ENCODE measurements around the gene CCNY. TPM values are rescaled to one million over a fixed set of nuclear protein-coding genes. Genes with fewer than 3 reads are reported as not detected.

CCNY gene
- total RNA-seq, 1 experiment from 2014 or later: 62.2 TPM

DNA sequence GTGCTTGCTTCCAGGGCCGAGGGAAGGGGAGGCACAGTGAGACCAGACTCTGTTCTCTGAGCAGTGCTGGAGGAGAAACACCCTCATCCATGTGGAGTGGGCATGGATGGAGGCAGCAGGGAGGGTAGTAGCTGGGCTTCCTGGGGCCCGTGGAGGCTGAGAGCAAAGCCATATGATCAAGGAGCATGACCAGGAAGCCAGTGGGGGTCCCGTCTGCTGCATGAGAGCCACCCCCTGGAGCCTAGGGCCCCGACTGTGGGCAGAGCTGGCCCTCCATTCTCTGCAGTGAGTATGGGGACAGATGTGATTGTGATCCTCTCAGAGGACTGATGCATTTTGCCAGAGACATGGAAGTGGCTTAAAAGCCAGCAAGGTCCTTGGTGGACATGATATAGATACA lies 61.6 kb downstream of the CCNY start:
- ChIA-PET CTCF (no interaction called here), POLR2A (no interaction called here), RAD21 (ENCODE audit: low non-redundant PET in 1 of 2, low total read pairs in 2 of 2, uncharacterized antibody in 2 of 2, unreplicated experiment in 2 of 2) (no interaction called here)
- DNase-seq (ENCODE audit: low read depth, low spot score): no peak
- Histone ChIP-seq H4K20me1 (ENCODE audit: insufficient read depth) (no peaks in the 10 kb centered on the region), H2AFZ (ENCODE audit: low read depth, low read length, poor library complexity, severe bottlenecking) (no peak overlapping the region), H3K4me2 (ENCODE audit: low read length) (no peak overlapping the region), H3K9me2 (ENCODE audit: insufficient read depth) (no peaks in the 10 kb centered on the region), H3K27me3 (ENCODE audit: insufficient read depth, low read length) (no peaks in the 10 kb centered on the region), H3K4me3 (replicated peaks in 1 of 2; ENCODE audit: low read depth in 1 of 2, low read length in 2 of 2) (no peak overlapping the region), H3K9ac (ENCODE audit: low read length) (no peak overlapping the region), H3K79me2 (ENCODE audit: insufficient read depth, low read length) (peaks cover 93% of the 10 kb centered on the region), H3K36me3 (ENCODE audit: control insufficient read depth in 1 of 2, insufficient read depth in 2 of 2, low read length in 2 of 2) (no peaks in the 10 kb centered on the region), H3K27ac (ENCODE audit: low read depth, low read length) (no peak overlapping the region), H3K9me3 (ENCODE audit: control insufficient read depth in 1 of 2, insufficient read depth in 1 of 2, low read depth in 1 of 2, low read length in 2 of 2) (no peaks in the 10 kb centered on the region), H3K4me1 (ENCODE audit: control insufficient read depth in 1 of 2, insufficient read depth in 2 of 2, low read length in 2 of 2) (no peaks in the 10 kb centered on the region)
- intact Hi-C loops (cut with micrococcal nuclease): no loop called here
- no peak for ATAC-seq
- TF ChIP-seq CEBPB (IDR thresholded peaks at IDR 0.05; ENCODE audit: low read depth) (no peak), JUND (IDR thresholded peaks at IDR 0.05) (no peak), EZH2phosphoT487 (IDR thresholded peaks at IDR 0.05; ENCODE audit: borderline replicate concordance) (no peak), POLR2AphosphoS5 (IDR thresholded peaks at IDR 0.05; ENCODE audit: low read depth, low read length) (no peak), SRF (IDR thresholded peaks at IDR 0.05; ENCODE audit: low read depth) (no peak), SIN3A (IDR thresholded peaks at IDR 0.05; ENCODE audit: low read depth) (no peak), RAD21 (IDR thresholded peaks at IDR 0.05; ENCODE audit: low read depth) (no peak)
- TF ChIP-seq, protein P1, sequence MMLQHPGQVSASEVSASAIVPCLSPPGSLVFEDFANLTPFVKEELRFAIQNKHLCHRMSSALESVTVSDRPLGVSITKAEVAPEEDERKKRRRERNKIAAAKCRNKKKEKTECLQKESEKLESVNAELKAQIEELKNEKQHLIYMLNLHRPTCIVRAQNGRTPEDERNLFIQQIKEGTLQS (IDR thresholded peaks at IDR 0.05): no peak
- TF ChIP-seq, protein P2, sequence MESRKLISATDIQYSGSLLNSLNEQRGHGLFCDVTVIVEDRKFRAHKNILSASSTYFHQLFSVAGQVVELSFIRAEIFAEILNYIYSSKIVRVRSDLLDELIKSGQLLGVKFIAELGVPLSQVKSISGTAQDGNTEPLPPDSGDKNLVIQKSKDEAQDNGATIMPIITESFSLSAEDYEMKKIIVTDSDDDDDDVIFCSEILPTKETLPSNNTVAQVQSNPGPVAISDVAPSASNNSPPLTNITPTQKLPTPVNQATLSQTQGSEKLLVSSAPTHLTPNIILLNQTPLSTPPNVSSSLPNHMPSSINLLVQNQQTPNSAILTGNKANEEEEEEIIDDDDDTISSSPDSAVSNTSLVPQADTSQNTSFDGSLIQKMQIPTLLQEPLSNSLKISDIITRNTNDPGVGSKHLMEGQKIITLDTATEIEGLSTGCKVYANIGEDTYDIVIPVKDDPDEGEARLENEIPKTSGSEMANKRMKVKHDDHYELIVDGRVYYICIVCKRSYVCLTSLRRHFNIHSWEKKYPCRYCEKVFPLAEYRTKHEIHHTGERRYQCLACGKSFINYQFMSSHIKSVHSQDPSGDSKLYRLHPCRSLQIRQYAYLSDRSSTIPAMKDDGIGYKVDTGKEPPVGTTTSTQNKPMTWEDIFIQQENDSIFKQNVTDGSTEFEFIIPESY (IDR thresholded peaks at IDR 0.05; ENCODE audit: extremely low read depth, insufficient replicate concordance, low read length): no peak
- BruUV-seq (replicated peaks): no TSS peak

DNA sequence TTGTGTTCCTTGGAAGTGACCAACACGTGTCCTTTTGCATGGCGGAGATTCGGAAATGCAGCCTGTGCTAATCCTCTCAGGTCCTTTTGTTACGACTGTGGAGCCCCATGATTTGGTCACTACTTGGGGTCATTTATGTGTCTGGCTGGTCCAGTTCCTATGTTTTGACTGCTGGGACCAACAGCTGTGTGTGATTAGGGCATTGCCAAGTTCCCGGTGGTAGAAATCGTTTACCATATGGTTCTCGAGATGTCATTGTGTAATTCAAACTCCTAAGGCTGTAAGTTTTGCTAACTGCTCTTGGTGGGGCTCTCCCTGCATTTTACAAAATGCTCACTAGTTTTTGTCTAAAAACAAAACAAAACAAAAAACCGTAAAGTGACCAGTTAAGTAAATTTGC lies 62.0 kb downstream of the CCNY start:
- no peaks in the 10 kb centered on the region for H3K4me1 ChIP-seq (ENCODE audit: control insufficient read depth in 1 of 2, insufficient read depth in 2 of 2, low read length in 2 of 2)
- no peak for ATAC-seq
- H3K79me2 ChIP-seq (ENCODE audit: insufficient read depth, low read length): peaks cover 89% of the 10 kb centered on the region

More for the DNA sequence above, 62.0 kb downstream of the CCNY start:
- Histone ChIP-seq H3K27me3 (ENCODE audit: insufficient read depth, low read length) (no peaks in the 10 kb centered on the region), H3K36me3 (ENCODE audit: control insufficient read depth in 1 of 2, insufficient read depth in 2 of 2, low read length in 2 of 2) (no peaks in the 10 kb centered on the region), H3K9me2 (ENCODE audit: insufficient read depth) (no peaks in the 10 kb centered on the region), H4K20me1 (ENCODE audit: insufficient read depth) (no peaks in the 10 kb centered on the region), H3K4me3 (replicated peaks in 1 of 2; ENCODE audit: low read depth in 1 of 2, low read length in 2 of 2) (no peak overlapping the region), H3K27ac (ENCODE audit: low read depth, low read length) (no peak overlapping the region), H3K9ac (ENCODE audit: low read length) (no peak overlapping the region), H3K4me2 (ENCODE audit: low read length) (no peak overlapping the region), H3K9me3 (ENCODE audit: control insufficient read depth in 1 of 2, insufficient read depth in 1 of 2, low read depth in 1 of 2, low read length in 2 of 2) (no peaks in the 10 kb centered on the region), H2AFZ (ENCODE audit: low read depth, low read length, poor library complexity, severe bottlenecking) (no peak overlapping the region)
- RAD21 ChIA-PET (ENCODE audit: low non-redundant PET in 1 of 2, low total read pairs in 2 of 2, uncharacterized antibody in 2 of 2, unreplicated experiment in 2 of 2): no interaction called here
- BruUV-seq (replicated peaks): no TSS peak
- no peak for TF ChIP-seq CEBPB (IDR thresholded peaks at IDR 0.05; ENCODE audit: low read depth)
- TF ChIP-seq, protein P3, sequence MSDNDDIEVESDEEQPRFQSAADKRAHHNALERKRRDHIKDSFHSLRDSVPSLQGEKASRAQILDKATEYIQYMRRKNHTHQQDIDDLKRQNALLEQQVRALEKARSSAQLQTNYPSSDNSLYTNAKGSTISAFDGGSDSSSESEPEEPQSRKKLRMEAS (IDR thresholded peaks at IDR 0.05): no peak
- intact Hi-C loops (cut with micrococcal nuclease): no loop called here
- no peak for DNase-seq (ENCODE audit: low read depth, low spot score)
- CTCF ChIA-PET: no interaction called here
- POLR2A ChIA-PET: no interaction called here

Data from HCT116 (cell line).